HepG2 (cell line): ENCODE data around the gene PODXL2. TPM values are rescaled to one million over a fixed set of nuclear protein-coding genes. Genes with fewer than 3 reads are reported as not detected.

Source experiments
- ERF ChIP-seq: IDR thresholded peaks from 2 replicates; pipeline ENCODE4 v1.6.1; 2018; ENCODE audit warnings: missing biosample characterization, missing genetic modification reagents
- JUN ChIP-seq: sonication (generic); formaldehyde crosslinking; IDR thresholded peaks from 2 replicates; pipeline ENCODE4 v1.4.0; 2020; ENCODE audit warnings: mild to moderate bottlenecking, missing genetic modification reagents
- RBM39 ChIP-seq: fragments of 200-400 bp; formaldehyde crosslinking; IDR thresholded peaks from one replicate; pipeline ENCODE4 v1.6.1; 2018; ENCODE audit warnings: antibody characterized with exemption, mild to moderate bottlenecking, low read depth, low read length; ENCODE audit not compliant: poor library complexity, severe bottlenecking
- REL ChIP-seq: sonication (generic); formaldehyde crosslinking; conservative IDR thresholded peaks from 2 replicates; pipeline ENCODE4 v1.8.0; 2022; ENCODE audit warnings: mild to moderate bottlenecking, missing genetic modification reagents, moderate library complexity
- SIN3A ChIP-seq: IDR thresholded peaks from 2 replicates; pipeline ENCODE4 v1.6.1; 2011; ENCODE audit warnings: low read depth, mild to moderate bottlenecking, control low read depth, low read length, borderline replicate concordance
- SP4 ChIP-seq: sonication (generic); formaldehyde crosslinking; IDR thresholded peaks from 2 replicates; pipeline ENCODE4 v1.8.1; 2023; ENCODE audit warnings: mild to moderate bottlenecking, missing genetic modification reagents
- TCF12 ChIP-seq, 2 experiments: fragments of 450-650 bp in 1 of 2; sonication (generic) in 1 of 2; formaldehyde crosslinking in 1 of 2; IDR thresholded peaks; 2 replicates each; pipeline versions ENCODE4 v1.6.1 to v1.8.0; 2017 to 2022; ENCODE audit warnings: antibody characterized with exemption in 1 of 2, mild to moderate bottlenecking in 1 of 2, missing genetic modification reagents in 1 of 2, moderate library complexity in 1 of 2
- ZNF367 ChIP-seq: sonication (generic); formaldehyde crosslinking; IDR thresholded peaks from 2 replicates; pipeline ENCODE4 v1.4.0; 2020; ENCODE audit warnings: missing genetic modification reagents, borderline replicate concordance
- polyA plus RNA-seq, 8 experiments: library from polyadenylated mRNA; depleted of rRNA in 3 of 8; stranded (reverse) in 7 of 8; unstranded in 1 of 8; fragments of >200 nt; fragmentation: Illumina TruSeq in 4 of 8; extraction: Trizol in 4 of 8; gene quantifications; 2 replicates each; pipeline versions ENCODE4 v1.2.1 to v1.2.3, GENCODE V29; 2011 to 2016; ENCODE audit warnings: low read depth in 4 of 8, missing spikeins in 1 of 8, mixed read lengths in 1 of 8; ENCODE audit not compliant: insufficient read depth in 1 of 8
- total RNA-seq, 5 experiments: library from RNA; depleted of rRNA; stranded (reverse); fragments of >200 nt; fragmentation: Illumina TruSeq; extraction: Trizol; gene quantifications; 2 replicates each; pipeline ENCODE4 v1.2.3, GENCODE V29; 2016; ENCODE audit warnings: low read depth in 1 of 5
- TF ChIP-seq, protein P1 (sequence below): sonication (generic); formaldehyde crosslinking; IDR thresholded peaks from 2 replicates; pipeline ENCODE4 v1.4.0; 2020; ENCODE audit warnings: missing genetic modification reagents, borderline replicate concordance
- TF ChIP-seq, protein P2 (sequence below): sonication (generic); formaldehyde crosslinking; IDR thresholded peaks from 2 replicates; pipeline ENCODE4 v1.4.0; 2020; ENCODE audit warnings: mild to moderate bottlenecking, missing genetic modification reagents

The PODXL2 gene
- total and polyA plus RNA-seq, 2 of the 13 experiments (the other 11 are each of a cell fraction or from before 2014, with no cell fraction given) = 20.4 to 25.1 TPM

DNA sequence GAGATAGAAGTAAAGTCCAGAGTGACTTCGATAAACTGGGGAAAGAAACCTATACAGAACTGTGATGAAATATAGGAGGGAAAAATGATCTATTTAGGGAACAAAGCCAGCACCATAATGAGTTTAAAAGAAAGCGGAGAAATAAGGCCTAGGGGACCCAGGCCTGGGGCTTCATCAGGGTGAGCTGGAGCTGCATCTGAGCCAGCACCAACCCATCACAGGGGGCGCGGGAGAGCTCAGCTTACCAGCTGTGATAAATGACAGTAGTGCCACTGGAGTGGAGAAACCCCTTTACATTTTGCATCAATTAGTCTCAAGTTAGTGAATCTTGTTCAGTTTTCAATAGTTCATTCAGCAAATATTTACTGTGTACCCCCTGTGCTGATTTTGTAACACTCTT is 21.3 kb downstream of the PODXL2 start (continued):
- TF ChIP-seq, protein P1, sequence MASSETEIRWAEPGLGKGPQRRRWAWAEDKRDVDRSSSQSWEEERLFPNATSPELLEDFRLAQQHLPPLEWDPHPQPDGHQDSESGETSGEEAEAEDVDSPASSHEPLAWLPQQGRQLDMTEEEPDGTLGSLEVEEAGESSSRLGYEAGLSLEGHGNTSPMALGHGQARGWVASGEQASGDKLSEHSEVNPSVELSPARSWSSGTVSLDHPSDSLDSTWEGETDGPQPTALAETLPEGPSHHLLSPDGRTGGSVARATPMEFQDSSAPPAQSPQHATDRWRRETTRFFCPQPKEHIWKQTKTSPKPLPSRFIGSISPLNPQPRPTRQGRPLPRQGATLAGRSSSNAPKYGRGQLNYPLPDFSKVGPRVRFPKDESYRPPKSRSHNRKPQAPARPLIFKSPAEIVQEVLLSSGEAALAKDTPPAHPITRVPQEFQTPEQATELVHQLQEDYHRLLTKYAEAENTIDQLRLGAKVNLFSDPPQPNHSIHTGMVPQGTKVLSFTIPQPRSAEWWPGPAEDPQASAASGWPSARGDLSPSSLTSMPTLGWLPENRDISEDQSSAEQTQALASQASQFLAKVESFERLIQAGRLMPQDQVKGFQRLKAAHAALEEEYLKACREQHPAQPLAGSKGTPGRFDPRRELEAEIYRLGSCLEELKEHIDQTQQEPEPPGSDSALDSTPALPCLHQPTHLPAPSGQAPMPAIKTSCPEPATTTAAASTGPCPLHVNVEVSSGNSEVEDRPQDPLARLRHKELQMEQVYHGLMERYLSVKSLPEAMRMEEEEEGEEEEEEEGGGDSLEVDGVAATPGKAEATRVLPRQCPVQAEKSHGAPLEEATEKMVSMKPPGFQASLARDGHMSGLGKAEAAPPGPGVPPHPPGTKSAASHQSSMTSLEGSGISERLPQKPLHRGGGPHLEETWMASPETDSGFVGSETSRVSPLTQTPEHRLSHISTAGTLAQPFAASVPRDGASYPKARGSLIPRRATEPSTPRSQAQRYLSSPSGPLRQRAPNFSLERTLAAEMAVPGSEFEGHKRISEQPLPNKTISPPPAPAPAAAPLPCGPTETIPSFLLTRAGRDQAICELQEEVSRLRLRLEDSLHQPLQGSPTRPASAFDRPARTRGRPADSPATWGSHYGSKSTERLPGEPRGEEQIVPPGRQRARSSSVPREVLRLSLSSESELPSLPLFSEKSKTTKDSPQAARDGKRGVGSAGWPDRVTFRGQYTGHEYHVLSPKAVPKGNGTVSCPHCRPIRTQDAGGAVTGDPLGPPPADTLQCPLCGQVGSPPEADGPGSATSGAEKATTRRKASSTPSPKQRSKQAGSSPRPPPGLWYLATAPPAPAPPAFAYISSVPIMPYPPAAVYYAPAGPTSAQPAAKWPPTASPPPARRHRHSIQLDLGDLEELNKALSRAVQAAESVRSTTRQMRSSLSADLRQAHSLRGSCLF = no peak
- TF ChIP-seq JUN (CRISPR knock-in tag) (no peak), RBM39 (no peak), ERF (CRISPR knock-in tag) (no peak), REL (no peak), ZNF367 (CRISPR knock-in tag) (no peak), SIN3A (no peak), TCF12 (IDR thresholded peaks at IDR 0.05) (no peak), TCF12 (CRISPR knock-in tag; IDR thresholded peaks at IDR 0.05) (no peak), SP4 (CRISPR knock-in tag) (no peak)
- TF ChIP-seq, protein P2, sequence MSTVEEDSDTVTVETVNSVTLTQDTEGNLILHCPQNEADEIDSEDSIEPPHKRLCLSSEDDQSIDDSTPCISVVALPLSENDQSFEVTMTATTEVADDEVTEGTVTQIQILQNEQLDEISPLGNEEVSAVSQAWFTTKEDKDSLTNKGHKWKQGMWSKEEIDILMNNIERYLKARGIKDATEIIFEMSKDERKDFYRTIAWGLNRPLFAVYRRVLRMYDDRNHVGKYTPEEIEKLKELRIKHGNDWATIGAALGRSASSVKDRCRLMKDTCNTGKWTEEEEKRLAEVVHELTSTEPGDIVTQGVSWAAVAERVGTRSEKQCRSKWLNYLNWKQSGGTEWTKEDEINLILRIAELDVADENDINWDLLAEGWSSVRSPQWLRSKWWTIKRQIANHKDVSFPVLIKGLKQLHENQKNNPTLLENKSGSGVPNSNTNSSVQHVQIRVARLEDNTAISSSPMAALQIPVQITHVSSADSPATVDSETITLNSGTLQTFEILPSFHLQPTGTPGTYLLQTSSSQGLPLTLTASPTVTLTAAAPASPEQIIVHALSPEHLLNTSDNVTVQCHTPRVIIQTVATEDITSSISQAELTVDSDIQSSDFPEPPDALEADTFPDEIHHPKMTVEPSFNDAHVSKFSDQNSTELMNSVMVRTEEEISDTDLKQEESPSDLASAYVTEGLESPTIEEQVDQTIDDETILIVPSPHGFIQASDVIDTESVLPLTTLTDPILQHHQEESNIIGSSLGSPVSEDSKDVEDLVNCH = no peak
